LNCaP clone FGC (cell line): ENCODE results near the gene VEGFC.

Source experiments
- DNase-seq: peaks from one replicate; pipeline ENCODE4 v3.0.0-alpha.2; 2011; ENCODE audit warnings: low read depth
- H3K4me3 ChIP-seq: 2 replicates; pipeline ENCODE4 v1.5.1; 2011; ENCODE audit warnings: mild to moderate bottlenecking, low read depth, low read length, control low read depth
- TF ChIP-seq, protein P1 (sequence below): IDR thresholded peaks from 2 replicates; pipeline ENCODE4 v1.5.1; 2012; ENCODE audit warnings: mild to moderate bottlenecking; ENCODE audit not compliant: control insufficient read depth, insufficient read depth; ENCODE audit errors: extremely low read depth

Gene VEGFC

DNA sequence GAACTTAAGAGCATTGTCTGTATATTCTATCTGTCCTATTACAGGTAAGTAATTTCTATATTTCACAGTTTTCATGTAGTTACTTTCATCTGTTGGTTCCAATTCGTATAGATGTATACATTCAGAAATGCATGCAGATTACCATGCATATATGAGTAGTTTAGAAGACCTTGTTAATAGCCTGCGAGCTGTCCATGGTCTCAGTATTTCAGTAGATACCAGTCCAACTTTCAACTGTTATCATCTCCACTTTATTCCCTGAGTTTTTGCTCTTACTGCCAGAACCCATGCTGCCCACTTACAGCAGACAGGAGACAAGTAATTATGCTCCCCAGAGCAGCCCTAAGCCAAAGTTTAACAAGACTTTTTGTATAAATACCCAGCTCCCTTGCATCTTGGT lies 37.7 kb downstream of the VEGFC start:
- TF ChIP-seq, protein P1, sequence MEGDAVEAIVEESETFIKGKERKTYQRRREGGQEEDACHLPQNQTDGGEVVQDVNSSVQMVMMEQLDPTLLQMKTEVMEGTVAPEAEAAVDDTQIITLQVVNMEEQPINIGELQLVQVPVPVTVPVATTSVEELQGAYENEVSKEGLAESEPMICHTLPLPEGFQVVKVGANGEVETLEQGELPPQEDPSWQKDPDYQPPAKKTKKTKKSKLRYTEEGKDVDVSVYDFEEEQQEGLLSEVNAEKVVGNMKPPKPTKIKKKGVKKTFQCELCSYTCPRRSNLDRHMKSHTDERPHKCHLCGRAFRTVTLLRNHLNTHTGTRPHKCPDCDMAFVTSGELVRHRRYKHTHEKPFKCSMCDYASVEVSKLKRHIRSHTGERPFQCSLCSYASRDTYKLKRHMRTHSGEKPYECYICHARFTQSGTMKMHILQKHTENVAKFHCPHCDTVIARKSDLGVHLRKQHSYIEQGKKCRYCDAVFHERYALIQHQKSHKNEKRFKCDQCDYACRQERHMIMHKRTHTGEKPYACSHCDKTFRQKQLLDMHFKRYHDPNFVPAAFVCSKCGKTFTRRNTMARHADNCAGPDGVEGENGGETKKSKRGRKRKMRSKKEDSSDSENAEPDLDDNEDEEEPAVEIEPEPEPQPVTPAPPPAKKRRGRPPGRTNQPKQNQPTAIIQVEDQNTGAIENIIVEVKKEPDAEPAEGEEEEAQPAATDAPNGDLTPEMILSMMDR, result no peak
- DNase-seq, result no peak
- no peak overlapping the region for H3K4me3 ChIP-seq

DNA sequence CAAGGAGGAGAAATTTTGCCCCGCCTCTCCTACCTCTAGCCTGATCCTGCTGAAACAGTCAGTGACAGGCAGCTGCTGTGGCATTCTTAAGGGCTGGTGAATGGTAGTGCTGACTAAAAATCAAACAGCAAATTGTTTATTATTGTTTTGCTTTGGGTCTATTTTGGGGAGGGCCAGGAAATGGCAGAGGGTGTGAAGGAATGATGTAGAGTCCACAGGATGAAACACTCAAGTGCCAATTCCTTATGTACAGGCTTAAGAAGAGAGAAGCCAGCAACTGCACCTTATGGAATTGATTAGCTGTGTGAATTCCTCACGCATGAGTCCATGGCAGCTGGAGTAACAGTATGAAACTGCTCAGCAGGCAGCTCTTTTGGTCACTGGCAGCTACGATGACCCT lies 39.7 kb downstream of the VEGFC start:
- TF ChIP-seq, protein P1, result no peak
- no peak for DNase-seq
- no peak overlapping the region for H3K4me3 ChIP-seq

DNA sequence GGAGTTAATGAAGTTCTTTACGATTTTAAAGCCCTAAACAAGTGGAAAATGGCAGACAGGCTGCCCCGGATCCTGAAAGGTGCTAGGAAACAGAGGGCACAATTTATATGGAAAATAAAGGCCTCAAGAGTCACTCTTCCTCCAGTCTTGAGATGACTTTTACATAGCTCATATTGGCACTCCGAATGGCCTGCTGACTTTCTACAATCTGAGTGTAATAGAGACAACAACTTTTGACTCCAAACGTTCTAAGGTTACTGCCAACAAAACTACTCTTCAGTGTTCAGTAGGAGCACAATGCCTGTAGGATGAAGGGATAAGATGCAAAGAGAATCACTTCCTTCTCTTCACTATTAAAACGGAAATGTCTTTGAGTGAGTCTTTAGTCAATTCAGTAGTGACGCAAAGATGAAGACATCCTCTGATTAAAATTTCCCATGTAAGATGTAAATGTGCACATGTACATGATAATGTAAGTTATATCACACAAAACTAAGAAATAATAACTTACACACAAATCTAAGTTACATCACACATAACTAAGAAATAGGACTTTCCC lies 40.5 kb downstream of the VEGFC start:
- TF ChIP-seq, protein P1, result no peak
- no peak for DNase-seq
- H3K4me3 ChIP-seq, result no peak overlapping the region

DNA sequence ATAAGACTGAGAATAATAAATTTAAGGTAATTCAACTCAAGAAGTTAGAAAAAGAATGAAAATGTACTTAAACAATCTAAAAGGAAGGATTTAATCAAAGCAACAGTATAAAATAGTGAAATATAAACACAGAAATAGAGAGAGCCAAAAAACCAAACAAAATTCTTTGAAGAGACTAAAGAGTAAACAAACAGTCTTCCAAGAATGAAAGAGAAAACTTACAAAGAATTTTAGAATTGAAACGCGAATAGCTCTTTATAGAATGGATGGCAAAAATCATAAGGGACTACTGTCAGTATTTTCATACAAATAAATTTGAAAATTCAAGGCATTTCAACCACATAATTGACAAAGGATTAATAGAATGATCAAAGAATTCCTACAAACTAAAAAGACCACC lies 41.7 kb downstream of the VEGFC start:
- no peak for DNase-seq
- TF ChIP-seq, protein P1, result no peak
- H3K4me3 ChIP-seq, result no peak overlapping the region

- no peak for DNase-seq
These were observed 45.9 kb downstream of the VEGFC start for GRCh38 chr4:176746846-176747245.

GRCh38 chr4:176745902-176746301 lies 46.8 kb downstream of the VEGFC start:
- DNase-seq, result no peak
- no peak overlapping the region for H3K4me3 ChIP-seq
- TF ChIP-seq, protein P1, result no peak

More at GRCh38 chr4:176746846-176747245, 45.9 kb downstream of the VEGFC start:
- H3K4me3 ChIP-seq, result no peak overlapping the region
- TF ChIP-seq, protein P1, result no peak

- TF ChIP-seq, protein P1, result no peak
- H3K4me3 ChIP-seq, result no peak overlapping the region
- no peak for DNase-seq
These were observed 48.6 kb downstream of the VEGFC start for GRCh38 chr4:176744091-176744490.
